RWPE2 (cell line): ENCODE measurements around the gene CYP51A1.
"Not testable (repeated sequence)": the region's sequence is repeated elsewhere in the genome, so short reads cannot be mapped to it uniquely, and the experiment has no call there.

Source experiments
- ATAC-seq: fragments of 200-7000 bp; cut with Tn5 transposase; 3 replicates; pipeline ENCODE4 v1.9.1; 2021; ENCODE audit warnings: low read depth
- DNase-seq: peaks from one replicate; pipeline ENCODE4 v3.0.0-alpha.2; 2020; ENCODE audit warnings: low spot score
- H3K27ac ChIP-seq: fragments of 450-650 bp; 2 replicates; pipeline ENCODE4 v1.5.1; 2017; ENCODE audit warnings: mild to moderate bottlenecking; ENCODE audit not compliant: poor library complexity, severe bottlenecking
- H3K27me3 ChIP-seq: fragments of 250-450 bp; sonication (Bioruptor Pico); 2 replicates; pipeline ENCODE4 v1.5.1; 2021; ENCODE audit warnings: mild to moderate bottlenecking, moderate library complexity; ENCODE audit not compliant: insufficient read depth, poor library complexity, severe bottlenecking
- H3K36me3 ChIP-seq: fragments of 250-450 bp; sonication (Bioruptor Pico); 2 replicates; pipeline ENCODE4 v1.5.1; 2020; ENCODE audit warnings: low read depth, mild to moderate bottlenecking, moderate library complexity
- H3K4me1 ChIP-seq: fragments of 250-450 bp; sonication (Bioruptor Pico); 2 replicates; pipeline ENCODE4 v1.5.1; 2021; ENCODE audit warnings: mild to moderate bottlenecking, moderate library complexity; ENCODE audit not compliant: insufficient read depth, poor library complexity, severe bottlenecking
- H3K4me3 ChIP-seq: fragments of 250-450 bp; sonication (Bioruptor Pico); 2 replicates; pipeline ENCODE4 v1.5.1; 2021; ENCODE audit warnings: mild to moderate bottlenecking, moderate library complexity; ENCODE audit not compliant: severe bottlenecking
- H3K9me3 ChIP-seq: fragments of 250-450 bp; sonication (Bioruptor Pico); 2 replicates; pipeline ENCODE4 v1.5.1; 2021; ENCODE audit warnings: mild to moderate bottlenecking, moderate library complexity; ENCODE audit not compliant: severe bottlenecking
- TF ChIP-seq, protein P1 (sequence below): fragments of 450-650 bp; IDR thresholded peaks from one replicate; pipeline ENCODE4 v1.5.1; 2017; ENCODE audit warnings: mild to moderate bottlenecking, moderate library complexity; ENCODE audit not compliant: poor library complexity, severe bottlenecking

The CYP51A1 gene

GRCh38 chr7:92149736-92150239 lies 15.5 kb upstream of the CYP51A1 start:
- Histone ChIP-seq H3K9me3 (no peaks in the 10 kb centered on the region), H3K27ac (no peak overlapping the region), H3K4me3 (no peak overlapping the region), H3K27me3 (no peaks in the 10 kb centered on the region), H3K36me3 (no peaks in the 10 kb centered on the region), H3K4me1 (no peaks in the 10 kb centered on the region)
- ATAC-seq (no peak), DNase-seq (no peak)
- TF ChIP-seq, protein P1, sequence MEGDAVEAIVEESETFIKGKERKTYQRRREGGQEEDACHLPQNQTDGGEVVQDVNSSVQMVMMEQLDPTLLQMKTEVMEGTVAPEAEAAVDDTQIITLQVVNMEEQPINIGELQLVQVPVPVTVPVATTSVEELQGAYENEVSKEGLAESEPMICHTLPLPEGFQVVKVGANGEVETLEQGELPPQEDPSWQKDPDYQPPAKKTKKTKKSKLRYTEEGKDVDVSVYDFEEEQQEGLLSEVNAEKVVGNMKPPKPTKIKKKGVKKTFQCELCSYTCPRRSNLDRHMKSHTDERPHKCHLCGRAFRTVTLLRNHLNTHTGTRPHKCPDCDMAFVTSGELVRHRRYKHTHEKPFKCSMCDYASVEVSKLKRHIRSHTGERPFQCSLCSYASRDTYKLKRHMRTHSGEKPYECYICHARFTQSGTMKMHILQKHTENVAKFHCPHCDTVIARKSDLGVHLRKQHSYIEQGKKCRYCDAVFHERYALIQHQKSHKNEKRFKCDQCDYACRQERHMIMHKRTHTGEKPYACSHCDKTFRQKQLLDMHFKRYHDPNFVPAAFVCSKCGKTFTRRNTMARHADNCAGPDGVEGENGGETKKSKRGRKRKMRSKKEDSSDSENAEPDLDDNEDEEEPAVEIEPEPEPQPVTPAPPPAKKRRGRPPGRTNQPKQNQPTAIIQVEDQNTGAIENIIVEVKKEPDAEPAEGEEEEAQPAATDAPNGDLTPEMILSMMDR: no peak

- H3K36me3 ChIP-seq, H3K4me1 ChIP-seq, H3K9me3 ChIP-seq, DNase-seq, H3K4me3 ChIP-seq, ATAC-seq, H3K27me3 ChIP-seq, H3K27ac ChIP-seq: not testable (repeated sequence)
Measured at GRCh38 chr7:92143192-92143880, 9.1 kb upstream of the CYP51A1 start.

DNA sequence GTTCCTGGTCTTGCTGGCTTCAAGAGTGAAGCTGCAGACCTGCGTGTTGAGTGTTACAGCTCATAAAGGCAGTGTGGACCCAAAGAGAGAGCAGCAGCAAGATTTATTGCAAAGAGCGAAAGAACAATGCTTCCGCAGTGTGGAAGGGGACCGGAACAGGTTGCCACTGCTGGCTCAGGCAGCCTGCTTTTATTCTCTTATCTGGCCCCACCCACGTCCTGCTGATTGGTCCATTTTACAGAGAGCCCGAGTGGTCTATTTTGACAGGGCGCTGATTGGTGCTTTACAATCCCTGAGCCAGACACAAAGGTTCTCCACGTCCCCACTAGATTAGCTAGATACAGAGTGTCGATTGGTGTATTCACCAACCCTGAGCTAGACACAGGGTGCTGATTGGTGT lies 8.5 kb upstream of the CYP51A1 start:
- not testable (repeated sequence) for H3K4me3 ChIP-seq, H3K36me3 ChIP-seq, H3K27me3 ChIP-seq, H3K9me3 ChIP-seq, H3K4me1 ChIP-seq, DNase-seq, H3K27ac ChIP-seq, ATAC-seq

GRCh38 chr7:92141161-92141560 lies 6.9 kb upstream of the CYP51A1 start:
- H3K27me3 ChIP-seq: no peaks in the 10 kb centered on the region
- ATAC-seq: no peak
- no peak overlapping the region for H3K4me3 ChIP-seq
- no peak overlapping the region for H3K27ac ChIP-seq
- H3K4me1 ChIP-seq: no peaks in the 10 kb centered on the region
- no peaks in the 10 kb centered on the region for H3K9me3 ChIP-seq
- no peak for DNase-seq
- no peaks in the 10 kb centered on the region for H3K36me3 ChIP-seq
- TF ChIP-seq, protein P1: no peak

- H3K27ac ChIP-seq: no peak overlapping the region
- TF ChIP-seq, protein P1: no peak
- H3K27me3 ChIP-seq: no peaks in the 10 kb centered on the region
- no peaks in the 10 kb centered on the region for H3K9me3 ChIP-seq
- DNase-seq (no peak), ATAC-seq (no peak)
- H3K4me1 ChIP-seq: no peaks in the 10 kb centered on the region
- no peak overlapping the region for H3K4me3 ChIP-seq
- H3K36me3 ChIP-seq: peaks cover 10% of the 10 kb centered on the region
Measured at GRCh38 chr7:92137557-92137956, 3.3 kb upstream of the CYP51A1 start.
